Measurements from ENCODE around the gene KIR2DL4.
"Not testable (repeated sequence)": the region's sequence is repeated elsewhere in the genome, so short reads cannot be mapped to it uniquely, and the experiment has no call there.

DNA sequence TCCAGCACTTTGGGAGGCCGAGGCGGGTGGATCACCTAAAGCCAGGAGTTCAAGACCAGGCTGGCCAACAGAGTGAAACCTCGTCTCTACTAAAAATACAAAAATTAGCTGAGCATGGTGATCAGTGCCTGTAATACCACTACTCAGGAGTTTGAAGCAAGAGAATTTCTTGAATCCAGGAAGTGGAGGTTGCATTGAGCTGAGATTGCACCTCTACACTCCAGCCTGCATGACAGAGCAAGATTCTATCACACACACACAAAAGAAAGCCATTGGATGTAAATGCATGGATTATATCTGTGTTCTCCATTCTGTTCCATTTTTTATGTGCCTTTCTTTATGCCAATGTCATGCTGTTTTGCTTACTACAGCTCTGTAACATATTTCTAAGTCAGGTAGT is 55.1 kb downstream of the KIR2DL4 start:
- not testable (repeated sequence) for TF ChIP-seq EZH2 (IDR thresholded peaks at IDR 0.05; ENCODE audit: insufficient read depth, low read length)
- TF ChIP-seq, protein P1, sequence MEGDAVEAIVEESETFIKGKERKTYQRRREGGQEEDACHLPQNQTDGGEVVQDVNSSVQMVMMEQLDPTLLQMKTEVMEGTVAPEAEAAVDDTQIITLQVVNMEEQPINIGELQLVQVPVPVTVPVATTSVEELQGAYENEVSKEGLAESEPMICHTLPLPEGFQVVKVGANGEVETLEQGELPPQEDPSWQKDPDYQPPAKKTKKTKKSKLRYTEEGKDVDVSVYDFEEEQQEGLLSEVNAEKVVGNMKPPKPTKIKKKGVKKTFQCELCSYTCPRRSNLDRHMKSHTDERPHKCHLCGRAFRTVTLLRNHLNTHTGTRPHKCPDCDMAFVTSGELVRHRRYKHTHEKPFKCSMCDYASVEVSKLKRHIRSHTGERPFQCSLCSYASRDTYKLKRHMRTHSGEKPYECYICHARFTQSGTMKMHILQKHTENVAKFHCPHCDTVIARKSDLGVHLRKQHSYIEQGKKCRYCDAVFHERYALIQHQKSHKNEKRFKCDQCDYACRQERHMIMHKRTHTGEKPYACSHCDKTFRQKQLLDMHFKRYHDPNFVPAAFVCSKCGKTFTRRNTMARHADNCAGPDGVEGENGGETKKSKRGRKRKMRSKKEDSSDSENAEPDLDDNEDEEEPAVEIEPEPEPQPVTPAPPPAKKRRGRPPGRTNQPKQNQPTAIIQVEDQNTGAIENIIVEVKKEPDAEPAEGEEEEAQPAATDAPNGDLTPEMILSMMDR (IDR thresholded peaks at IDR 0.05; ENCODE audit: insufficient read depth, low read depth, low read length), result not testable (repeated sequence)
